IPS-11a (cell line): ENCODE data around the gene LHX1.

Source experiments
- H3K4me3 ChIP-seq: one replicate; pipeline ENCODE4 v1.5.1; 2013; ENCODE audit warnings: low read depth, low read length, control low read depth

The LHX1 gene

GRCh38 chr17:36937001-36937958 is at the start of gene LHX1:
Gene LHX1 (plus strand): TSS chr17:36937475. CDS start chr17:36938198, 723 bp downstream.
- H3K4me3 ChIP-seq: peak within 1 kb of the TSS; percentile 39

DNA sequence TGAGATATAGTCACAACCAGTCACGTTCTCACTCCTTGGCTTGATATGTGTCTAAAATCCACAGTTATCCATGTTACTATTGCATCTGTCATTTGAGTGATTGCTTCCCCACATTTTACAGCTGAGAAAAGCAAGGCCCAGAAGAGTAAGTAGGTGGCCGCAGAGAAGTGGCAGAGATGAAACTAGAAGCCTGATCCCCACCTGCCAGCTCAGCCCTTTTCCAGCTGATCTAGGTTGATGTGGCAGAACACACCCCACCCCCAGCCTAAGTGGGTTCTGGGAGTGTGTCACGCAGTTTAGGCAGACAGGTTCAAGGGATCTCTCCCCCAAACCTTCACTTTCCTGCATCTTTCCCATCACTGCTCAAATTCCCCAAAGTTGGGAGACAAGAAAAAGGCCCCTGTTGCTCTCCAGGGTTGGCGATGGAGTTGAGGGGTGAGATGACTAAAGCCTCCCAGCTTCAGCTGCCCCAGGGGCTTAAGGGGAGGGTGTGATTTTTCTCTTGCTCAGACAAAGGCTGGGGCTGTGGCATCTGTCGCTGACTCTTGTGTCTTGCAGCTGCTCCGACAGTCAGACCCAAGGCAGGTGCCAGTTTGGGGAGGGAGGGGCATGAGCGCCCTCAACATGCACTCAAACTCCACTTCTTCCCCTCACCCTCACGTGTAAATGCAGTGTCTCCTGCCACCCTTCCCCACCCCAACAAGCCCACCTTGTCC is 48.9 kb upstream of the LHX1 start:
- no peak overlapping the region for H3K4me3 ChIP-seq

DNA sequence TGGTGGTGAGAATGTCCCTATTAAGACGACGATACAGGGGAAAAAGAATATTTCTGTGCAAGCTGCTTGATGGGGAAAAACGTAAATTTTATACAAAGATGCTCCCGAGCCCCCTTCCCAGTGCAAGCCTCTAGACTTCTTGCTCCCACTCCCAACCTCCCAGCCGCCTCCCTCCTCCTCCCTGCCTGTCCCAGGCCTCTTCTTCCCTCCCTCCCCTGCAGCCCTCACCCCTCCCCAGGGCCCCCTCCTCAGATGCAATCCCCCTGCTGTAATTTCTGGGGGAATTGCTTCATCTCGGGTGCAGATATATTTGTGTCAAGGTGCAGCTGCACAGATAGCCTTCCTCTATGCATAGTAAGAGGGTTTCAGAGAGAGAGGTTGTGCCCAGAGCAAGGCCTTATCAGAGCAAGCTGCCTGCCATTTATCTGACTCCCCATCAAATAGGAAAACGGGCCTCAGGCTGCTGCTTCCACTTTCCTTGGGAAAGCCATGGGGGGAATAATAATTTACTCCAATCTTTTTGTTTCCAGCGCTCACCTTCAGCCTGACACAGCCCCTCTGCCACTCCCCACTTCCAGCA is 47.4 kb upstream of the LHX1 start:
- H3K4me3 ChIP-seq: no peak overlapping the region

DNA sequence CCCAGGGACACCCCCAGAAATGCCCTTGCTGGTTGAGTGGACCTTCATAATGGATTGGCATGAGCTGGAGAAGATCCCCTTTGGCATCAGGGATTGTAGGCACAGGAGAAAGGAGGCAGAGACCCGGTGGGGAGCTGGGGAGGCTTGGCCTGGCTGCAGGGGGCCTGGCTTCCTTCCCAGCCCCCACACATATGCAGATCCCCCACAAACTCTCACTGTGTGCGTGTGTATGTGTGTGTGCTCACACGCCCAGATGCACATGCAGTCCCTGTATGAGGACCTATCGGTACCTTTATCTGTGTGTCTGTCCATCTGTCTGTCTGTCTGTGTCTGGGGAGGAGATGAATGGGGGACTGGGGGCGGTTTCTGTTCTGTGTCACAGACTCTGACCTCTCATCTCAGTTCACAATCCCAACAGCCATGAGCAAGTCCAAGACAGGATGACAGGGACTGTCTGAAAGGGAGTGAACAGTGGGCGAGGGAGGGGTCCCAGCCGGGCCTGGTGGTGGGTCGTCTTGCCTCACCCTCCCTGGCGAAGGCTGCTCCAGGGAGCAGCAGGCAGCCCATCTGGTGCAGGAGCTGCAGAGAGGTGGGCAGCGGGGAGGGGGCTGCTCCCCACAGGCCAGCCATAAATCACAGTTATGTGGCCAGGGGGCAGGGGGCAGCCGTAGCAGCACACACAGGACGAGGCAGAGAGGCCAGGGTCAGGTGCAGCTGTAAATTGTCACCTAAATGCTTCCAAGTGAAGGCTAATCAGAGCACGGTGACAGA is 46.7 kb upstream of the LHX1 start:
- H3K4me3 ChIP-seq: no peak overlapping the region

DNA sequence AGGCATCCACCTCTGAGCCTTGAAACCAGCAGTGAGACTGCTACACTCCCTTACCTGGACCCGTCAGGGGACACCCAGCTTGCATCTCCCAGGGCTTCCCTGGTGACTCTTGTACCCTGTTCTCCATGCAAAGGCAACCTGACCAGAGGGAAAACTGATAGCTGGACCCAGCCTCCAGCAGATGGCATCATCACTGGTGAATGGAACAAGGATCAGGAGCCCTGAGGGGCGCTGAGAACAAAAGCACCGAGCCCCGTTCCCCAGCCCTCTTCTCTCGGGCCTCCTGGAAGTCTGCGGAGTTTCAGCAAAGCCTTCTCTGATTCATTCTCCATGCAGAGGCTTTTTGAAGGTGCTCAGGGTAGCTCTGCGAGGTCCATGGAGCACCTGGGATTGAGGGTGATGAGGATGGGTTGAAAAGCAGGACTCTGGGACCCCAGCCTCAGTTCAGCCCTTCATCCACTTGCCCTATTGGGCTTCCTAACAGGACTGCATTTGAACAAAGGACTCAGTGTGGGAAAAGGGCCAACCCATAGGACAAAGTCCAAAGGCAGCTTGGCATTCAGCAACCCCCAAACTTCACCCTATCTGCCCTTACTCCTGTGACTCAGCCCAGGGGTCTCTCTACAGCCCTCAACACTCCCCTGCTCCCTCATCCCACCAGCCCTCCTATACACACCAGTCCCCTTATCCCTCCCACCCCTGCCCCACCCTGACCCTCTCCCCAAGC is 45.0 kb upstream of the LHX1 start:
- no peak overlapping the region for H3K4me3 ChIP-seq

DNA sequence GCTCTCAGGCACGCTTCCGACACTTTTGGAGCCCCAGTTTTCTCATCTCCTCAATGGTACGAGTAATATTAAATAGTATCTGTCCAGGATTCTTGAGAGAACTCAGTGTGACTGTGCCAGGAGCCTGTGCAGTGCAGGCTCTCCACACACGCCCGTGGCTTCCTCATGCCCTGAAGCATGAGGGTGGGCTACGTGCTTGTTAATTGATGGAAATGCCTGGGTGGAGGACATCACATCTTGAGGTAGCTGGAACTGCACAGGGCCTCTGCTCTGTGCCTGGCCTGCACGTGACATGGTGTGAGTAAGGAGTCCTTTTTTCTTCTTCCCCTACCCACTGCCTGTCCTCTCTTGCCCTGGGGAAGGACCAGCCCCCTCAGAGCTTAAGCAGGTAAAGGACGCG is 43.1 kb upstream of the LHX1 start:
- no peak overlapping the region for H3K4me3 ChIP-seq

DNA sequence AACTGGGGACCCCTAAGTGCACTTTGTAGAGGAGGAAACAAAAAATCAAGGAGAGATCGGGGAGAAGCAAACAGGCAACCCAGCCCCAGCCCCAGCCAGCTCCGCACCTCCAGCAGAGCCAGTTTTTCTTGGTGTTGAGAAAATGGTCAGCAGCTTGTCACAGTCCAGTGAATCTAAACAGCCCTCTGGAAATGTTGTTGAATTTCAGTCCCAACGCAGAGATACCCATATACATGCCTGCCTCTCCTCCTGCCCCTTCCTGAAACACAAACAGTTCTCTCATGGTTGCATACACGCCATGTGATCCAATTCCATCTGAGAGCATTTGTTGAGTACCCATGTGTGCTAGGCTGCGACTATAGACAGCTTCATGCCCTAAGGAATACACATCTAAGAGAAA is 42.4 kb upstream of the LHX1 start:
- H3K4me3 ChIP-seq: no peak overlapping the region

DNA sequence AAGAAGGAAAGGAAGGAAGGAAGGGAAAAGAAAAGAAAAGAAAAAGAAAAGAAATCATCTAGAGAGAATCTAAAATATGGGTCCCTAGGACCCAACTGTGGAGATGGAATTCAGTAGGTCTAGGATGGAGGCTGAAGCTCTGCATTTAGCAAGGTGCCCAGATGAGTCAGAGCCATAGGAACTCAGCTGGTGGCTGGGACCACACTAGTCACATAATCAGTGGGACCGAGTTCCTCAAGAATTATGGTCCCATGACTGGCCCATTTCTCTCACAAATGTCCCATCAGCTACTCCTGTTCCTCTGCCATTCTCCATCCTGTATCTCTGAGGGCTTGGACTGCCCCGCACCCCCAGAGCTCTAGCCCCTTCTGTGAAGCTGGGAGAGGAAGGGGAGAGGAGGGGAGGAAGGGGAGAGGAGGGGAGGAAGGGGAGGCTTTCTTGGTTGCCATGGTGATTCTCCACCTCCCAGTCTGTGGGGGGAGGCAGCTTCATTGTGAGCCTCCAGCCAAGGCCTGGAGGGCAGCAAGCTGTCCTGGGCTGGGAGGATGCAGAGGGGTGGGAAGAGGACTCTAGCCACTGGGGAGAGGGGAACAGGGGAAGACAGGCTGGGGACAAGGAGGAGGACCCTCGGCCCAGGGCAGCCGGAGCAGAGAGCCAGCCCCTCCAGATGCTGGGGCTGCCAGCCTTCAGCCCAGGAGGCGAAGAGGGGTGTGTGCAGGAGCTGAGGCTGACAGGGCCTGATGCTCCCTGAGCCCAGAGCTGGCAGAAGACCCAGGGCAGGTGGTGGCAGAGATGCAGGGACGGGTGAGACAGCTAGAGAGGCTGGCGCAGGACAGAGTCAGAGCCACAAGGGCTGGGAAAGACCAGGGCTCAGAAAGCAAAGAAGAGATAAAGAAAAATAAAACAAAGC is 37.8 kb upstream of the LHX1 start:
- no peak overlapping the region for H3K4me3 ChIP-seq

DNA sequence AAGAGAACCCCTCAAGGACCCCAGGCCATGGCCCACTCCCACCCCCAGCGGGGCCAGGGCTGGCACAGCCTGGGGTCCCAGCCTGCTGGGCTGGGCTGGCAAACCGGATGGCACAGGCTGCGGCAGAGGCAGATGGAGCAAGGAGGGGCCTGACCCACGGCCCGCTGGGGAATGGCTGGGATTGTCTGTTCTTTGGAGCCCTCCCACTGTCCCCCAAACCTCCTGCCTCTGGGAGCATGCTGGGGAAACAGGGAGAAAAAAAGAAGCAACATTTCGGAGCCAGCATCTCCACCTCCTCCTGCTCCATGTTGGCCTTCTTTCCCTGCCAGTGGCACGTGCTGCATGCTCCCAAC is 37.1 kb upstream of the LHX1 start:
- H3K4me3 ChIP-seq: no peak overlapping the region

- no peak overlapping the region for H3K4me3 ChIP-seq
Measured at GRCh38 chr17:36901506-36901905, 35.8 kb upstream of the LHX1 start.

GRCh38 chr17:36907407-36907806 is 29.9 kb upstream of the LHX1 start:
- H3K4me3 ChIP-seq: no peak overlapping the region

- no peak overlapping the region for H3K4me3 ChIP-seq
Measured at GRCh38 chr17:36910513-36910912, 26.8 kb upstream of the LHX1 start.

DNA sequence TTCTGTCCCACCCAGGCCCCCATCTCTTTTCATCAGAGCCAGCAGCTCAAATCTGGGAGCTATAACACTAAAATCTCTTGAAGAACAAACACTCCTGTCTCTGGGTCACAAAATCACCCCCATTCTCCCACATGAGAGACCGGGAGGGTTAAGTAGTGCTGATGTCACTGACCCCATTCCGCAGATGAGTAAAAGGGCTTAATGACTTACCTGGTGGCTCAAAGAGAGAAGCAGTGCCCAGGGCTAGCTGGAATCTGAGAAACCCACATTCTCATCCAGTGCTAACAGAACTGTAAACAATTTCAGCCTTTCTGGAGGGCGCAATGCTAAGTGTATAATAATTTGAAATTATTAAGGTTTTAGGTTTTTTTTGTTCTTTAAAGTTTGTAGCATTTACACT is 26.3 kb upstream of the LHX1 start:
- no peak overlapping the region for H3K4me3 ChIP-seq

GRCh38 chr17:36913132-36913531 is 24.1 kb upstream of the LHX1 start:
- no peak overlapping the region for H3K4me3 ChIP-seq

GRCh38 chr17:36918211-36918691 is 19.0 kb upstream of the LHX1 start:
- no peak overlapping the region for H3K4me3 ChIP-seq

DNA sequence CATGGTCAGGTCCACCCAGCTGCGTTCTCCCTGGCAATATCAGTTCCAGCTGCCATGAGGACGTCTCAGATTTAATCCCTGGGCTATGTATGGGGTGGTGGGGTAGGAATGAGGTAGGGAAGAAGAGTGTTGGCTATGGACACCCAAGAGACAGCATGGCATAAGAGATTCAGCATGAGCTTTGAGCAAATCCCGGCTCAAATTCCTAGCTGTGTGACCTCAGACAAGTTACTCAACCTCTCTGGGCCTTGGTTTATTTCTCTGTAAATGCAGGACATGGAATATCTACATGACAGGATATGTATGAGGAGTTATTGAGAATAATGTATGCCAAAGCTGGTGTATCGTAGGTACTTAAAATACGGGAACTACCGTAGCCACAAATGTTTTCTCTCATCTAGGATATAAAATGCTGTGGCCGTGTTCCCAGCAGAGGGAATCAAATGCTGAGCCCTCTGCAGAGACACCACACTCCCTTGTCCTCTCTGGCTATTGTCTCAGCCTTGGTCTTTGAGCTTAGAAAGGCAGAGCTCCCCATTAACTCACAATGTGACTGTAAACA is 17.8 kb upstream of the LHX1 start:
- no peak overlapping the region for H3K4me3 ChIP-seq

DNA sequence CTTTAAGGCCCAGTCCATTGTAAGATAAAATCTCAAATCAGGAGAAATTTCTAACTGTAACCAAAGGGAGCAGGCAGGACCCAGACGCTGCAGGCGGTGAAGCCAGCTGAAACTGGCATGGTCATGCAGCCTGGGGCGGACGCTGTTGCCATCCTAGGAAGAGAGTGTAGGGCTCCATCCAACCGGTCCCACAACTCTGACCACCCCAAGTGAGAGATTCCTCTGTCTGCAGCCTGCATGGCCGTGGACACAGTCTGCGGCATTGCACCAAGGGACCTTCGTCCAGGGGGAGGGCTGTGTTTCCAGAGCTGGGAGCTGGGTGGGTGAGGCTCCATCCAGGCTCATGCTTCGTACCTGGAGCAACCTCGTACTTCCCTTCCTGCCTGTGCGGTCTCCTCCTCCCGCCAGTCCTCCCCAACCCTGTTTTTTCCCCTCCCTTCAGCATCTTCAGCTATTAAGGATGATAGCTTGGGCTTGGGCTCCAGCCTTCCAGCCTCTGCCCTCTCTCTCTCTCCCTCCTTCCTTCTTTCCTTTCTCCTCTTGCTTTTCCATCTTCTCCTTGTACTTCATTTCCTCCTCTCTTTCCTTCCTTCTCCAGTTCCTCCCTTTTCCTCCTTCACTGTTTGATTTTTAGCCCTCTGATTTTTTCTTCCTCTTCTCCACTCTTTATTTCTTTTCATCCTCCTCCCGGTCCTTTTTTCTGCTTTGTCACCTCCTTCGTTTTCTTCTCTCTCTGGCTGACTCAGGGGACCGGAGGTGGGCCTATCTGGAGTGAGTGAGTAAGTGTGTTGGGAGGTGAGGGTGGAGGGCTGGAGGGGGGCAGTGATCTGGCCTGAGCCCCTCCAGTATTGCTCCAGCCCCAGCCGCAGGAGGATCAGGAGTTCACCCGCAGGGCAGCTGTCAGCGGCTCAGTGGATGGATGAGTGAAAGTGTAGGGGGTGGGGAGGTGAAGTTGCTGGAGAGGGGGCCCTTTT is 17.0 kb upstream of the LHX1 start:
- no peak overlapping the region for H3K4me3 ChIP-seq
